GM19351 (cell line): ENCODE results near the gene PEX1.
"Not testable (repeated sequence)": the region's sequence is repeated elsewhere in the genome, so short reads cannot be mapped to it uniquely, and the experiment has no call there.

Experiments
- ATAC-seq: cut with Tn5 transposase; IDR thresholded peaks from one replicate; pipeline ENCODE4 v1.9.1; 2021; ENCODE audit warnings: mild to moderate bottlenecking, moderate library complexity; ENCODE audit not compliant: unreplicated experiment

PEX1 gene

DNA sequence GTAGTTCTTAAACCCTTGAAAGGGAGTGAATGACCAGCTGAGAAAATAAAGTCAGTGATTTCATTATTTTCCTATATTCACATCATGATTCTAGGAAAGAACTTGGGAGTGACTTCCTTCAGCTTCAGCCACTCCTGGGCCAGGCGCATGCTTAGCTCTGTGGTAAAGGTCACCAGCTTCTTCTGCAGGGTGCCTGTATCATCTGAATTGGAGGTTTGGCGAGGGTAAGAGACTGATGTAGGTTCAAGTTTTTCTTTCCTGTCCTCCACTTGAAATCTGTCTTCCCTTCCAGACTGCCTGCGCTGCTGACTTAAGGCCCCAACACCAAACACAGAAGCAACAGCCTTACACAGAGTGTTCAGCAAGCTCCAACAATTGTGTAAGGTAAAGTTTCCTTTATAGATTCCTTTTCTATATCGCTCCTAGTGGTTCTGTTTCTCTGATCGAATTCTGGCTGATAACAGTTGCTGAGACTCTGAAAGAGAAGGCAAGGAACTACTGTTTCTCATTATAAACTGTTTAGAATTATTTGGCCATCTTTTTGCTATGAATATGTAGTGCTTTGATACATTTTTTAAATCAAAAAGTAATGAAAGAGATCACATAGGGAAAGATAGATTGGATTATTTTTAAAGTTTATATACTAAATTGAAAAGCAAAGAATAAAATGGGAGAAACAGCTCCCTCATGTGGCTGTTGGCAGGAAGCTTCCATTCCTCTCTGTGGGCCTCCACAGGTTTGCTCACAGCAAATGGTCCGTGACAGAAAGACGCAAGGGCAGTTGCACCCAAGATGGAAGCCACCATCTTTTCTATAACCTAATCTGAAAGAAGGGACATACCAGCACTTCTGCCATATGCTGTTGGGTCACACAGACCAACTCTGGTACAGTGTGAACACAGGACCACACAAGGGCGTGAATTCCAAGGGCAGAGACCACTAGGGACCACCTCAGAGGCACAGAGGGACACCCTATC, 67.0 kb downstream of the PEX1 start:
- ATAC-seq, result peak; percentile 84

DNA sequence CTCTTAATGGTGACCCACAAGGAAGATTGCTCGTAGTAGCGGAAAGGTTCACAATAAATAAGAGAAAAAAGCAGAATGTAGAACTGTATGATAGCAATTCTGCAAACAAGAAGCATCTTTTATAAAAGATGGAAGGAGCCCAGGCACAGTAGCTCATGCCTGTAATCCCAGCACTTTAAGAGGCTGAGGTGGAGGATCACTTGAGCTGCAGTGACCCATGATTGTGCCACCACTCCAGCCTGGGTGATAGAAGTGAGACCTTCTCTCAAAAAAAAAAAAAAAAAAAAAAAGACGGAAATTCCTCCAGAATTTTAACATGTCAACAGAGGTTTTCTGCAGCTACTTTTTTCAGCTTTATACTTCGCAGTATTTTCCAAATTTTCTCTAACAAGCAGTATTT, 67.8 kb downstream of the PEX1 start:
- ATAC-seq, result no peak

DNA sequence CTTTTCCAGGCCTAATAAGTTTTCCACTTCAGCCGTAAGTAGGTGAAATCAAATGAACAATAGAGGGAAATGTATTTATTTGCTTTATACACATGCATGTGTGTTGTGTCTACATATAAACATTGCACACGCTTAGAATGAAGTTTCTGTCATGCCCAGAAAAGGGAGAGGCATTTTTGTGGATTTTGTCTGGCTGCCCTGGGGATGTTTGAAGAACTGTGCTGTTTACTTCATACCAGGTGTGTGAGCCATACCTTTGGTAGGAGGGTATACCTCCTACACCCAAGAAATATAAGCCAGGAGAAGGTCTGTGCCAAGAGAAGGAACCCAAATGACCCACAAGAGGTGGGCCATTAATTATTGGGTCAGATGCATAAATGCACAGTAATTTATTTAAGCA, 68.2 kb downstream of the PEX1 start:
- ATAC-seq, result no peak

DNA sequence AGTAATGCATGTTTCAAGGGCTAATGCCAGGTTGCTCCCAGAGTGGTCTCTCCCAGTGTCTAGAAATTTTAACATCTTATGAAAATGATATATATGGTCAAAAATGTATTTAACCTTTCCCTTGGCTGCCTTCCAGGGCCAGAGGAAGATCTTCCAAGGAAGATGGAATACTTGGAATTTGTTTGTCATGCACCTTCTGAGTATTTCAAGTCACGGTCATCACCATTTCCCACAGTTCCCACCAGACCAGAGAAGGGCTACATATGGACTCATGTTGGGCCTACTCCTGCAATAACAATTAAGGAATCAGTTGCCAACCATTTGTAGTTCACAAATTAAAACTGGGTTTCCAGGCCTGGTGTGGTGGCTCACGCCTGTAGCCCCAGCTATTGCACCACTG, 72.1 kb downstream of the PEX1 start:
- ATAC-seq, result no peak

DNA sequence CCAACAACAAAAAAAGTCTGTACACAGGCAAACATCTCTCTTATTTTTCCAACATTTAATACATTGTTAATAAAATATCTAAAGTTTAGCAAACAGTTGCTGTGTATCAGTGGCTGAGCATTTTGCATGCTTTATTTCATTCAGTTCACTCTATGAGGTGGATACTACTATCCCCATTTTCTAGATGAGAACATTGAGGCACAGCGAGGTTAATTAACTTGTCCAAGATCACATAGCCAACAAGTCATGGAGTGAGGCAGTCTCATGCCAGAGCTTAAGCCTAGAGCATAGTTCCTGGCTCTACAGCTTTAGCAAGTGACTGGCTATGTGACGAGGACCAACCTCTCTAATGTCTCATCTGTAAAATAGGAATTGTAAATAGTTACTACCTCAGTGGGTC, 76.7 kb downstream of the PEX1 start:
- no peak for ATAC-seq

DNA sequence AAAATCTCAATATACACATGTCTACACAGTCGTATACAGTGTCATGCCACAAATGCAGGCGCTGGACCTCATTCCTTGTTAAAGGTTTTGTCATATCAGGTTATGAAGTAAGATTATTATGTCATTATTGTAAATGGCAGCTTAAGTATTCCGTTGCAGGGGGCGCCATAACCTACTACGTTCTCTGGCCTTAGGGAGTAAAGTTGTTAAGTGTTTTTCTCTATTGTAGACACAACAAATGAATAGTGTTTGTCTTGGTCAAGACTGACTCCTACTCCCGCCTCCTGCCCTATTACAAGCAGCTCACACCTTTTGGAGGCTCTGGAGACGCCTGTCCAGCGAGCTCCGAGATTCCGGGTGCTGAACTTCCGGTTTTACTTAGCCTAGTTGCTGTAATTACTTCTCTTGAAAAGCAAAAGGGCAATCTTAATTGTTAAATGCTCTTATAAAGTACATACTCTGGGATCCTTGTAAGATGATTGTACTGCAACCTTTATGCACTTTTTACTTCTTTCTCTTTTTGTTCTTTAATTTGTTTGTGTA, 80.0 kb downstream of the PEX1 start:
- ATAC-seq, result peak; percentile 49

DNA sequence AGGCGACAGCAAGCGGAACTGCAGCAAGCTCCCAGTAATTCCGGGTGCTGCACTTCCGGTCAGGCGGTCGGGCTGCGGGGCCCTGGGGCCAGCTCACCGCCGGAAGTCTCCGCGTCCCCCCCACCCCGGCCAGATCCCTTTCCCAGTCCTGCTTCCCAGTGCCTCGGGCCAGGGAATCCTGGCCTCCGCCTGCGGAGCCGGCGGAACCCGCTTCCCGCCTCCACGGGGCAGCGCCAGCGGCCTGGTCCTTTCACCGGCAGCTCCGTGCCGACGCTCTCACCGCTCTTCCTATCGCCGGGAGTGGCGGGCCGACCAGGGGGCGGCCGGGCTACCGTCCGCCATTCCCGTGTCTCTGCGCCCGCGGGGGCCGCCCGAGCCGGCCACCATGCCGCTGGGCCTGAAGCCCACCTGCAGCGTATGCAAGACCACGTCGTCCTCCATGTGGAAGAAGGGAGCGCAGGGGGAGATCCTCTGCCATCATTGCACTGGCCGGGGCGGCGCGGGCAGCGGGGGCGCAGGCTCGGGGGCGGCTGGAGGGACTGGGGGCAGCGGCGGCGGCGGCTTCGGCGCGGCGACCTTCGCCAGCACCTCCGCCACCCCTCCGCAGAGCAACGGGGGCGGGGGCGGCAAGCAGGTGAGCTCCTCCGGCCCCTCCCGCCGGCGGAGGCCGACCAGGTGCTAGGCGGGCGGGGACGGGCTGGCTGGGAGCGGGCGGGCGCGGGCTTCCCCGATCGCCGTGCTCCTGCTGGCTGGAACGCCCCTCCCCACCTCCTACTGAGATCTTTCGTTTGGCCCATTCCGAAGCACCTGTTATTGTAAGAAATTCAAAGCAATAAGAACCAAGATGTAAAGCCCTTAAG, 80.7 kb downstream of the PEX1 start, which contains the start of gene GATAD1:
Gene GATAD1, plus strand, starts transcription at position 138 of the 860 bp plus-strand sequence. Its CDS starts 248 bp downstream, at position 386.
- ATAC-seq, result peak; percentile 87

DNA sequence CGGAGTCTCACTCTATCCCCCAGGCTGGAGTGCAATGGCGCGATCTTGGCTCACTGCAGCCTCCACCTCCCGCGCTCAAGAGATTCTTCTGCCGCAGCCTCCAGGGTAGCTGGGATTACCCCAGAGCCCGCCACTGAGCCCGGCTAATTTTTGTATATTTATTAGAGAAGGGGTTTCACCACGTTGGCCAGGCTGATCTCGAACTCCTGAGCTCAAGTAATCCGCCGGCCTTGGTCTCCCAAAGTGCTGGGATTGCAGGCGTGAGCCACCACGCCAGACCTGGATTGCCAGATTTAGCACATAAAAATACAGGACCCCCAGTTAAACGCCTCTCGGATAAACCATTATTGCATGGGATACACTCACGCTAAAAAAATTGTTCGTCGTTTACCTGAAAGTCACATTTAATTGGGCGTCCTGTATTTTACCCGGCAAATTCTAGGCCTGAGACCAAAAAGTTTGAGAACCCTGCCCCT, 81.4 kb downstream of the PEX1 start:
- ATAC-seq, result no peak

DNA sequence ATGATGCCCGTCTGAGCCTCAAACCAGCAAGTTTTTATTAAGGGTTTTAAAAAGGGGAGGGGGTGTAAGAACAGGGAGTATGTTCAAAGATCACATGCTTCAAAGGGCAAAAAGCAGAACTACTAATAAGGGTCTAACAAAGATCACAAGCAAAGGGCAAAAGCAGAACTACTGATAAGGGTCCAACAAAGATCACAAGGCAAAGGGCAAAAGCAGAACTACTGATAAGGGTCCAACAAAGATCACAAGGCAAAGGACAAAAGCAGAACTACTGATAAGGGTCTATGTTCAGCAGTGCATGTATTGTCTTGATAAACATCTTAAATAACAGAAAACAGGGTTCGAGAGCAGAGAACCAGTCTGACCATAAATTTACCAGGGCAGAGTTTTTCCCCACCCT, 85.6 kb downstream of the PEX1 start:
- not testable (repeated sequence) for ATAC-seq

DNA sequence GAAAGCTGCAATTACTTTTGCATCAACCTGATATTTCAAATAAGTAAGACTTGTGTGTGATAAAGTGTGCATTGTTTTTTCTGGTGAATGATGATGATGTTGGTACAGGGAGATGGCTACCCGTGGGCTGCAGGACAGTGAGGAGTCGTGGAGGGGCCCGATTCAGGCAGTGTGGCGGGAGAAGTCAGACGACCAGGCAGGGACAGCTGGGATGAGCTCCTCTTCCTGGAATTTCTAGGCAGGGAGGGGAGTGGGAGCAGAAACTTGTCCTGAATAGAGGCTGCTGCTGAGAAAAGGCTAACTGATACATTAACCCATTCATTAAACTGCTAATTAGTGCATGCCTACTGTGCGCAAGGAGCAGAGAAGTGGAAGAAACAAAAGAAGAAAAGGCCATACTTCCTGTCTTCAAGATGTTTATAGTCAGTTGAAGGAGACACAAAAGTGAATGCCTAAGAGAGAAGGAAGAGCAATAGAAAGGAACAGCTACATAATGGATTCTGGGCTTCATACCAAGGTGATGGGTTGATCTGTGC, 90.3 kb downstream of the PEX1 start:
- no peak for ATAC-seq
